CD4-positive, alpha-beta T cell treated with Interleukin-17A for 4 hours (primary cell): ENCODE data around the gene CAMK2D.
A peak's percentile ranks its signal among the peaks of the same experiment; 100 is the strongest.

Experiments
- DNase-seq: peaks from one replicate; pipeline ENCODE4 v3.0.0-alpha.2; 2020; ENCODE audit warnings: mixed read lengths

The CAMK2D gene

GRCh38 chr4:113677325-113677724 is 84.2 kb downstream of the CAMK2D start:
- DNase-seq: no peak

GRCh38 chr4:113675731-113676697 is 85.5 kb downstream of the CAMK2D start:
- DNase-seq: no peak

- no peak for DNase-seq
These were observed 86.8 kb downstream of the CAMK2D start for GRCh38 chr4:113674733-113675132.

- no peak for DNase-seq
These were observed 87.3 kb downstream of the CAMK2D start for GRCh38 chr4:113674251-113674650.

GRCh38 chr4:113673450-113673849 is 88.1 kb downstream of the CAMK2D start:
- peak; percentile 30 for DNase-seq

- no peak for DNase-seq
These were observed 95.0 kb downstream of the CAMK2D start for GRCh38 chr4:113666386-113667114.

- no peak for DNase-seq
These were observed 96.5 kb downstream of the CAMK2D start for GRCh38 chr4:113665036-113665435.

- no peak for DNase-seq
These were observed 99.0 kb downstream of the CAMK2D start for GRCh38 chr4:113662581-113662980.

GRCh38 chr4:113659127-113659526 is 102.4 kb downstream of the CAMK2D start:
- no peak for DNase-seq

- no peak for DNase-seq
These were observed 103.8 kb downstream of the CAMK2D start for GRCh38 chr4:113657586-113658233.

- no peak for DNase-seq
These were observed 107.7 kb downstream of the CAMK2D start for GRCh38 chr4:113653871-113654270.

GRCh38 chr4:113646442-113646822 is 115.1 kb downstream of the CAMK2D start:
- DNase-seq: no peak

GRCh38 chr4:113645771-113646441 is 115.6 kb downstream of the CAMK2D start:
- no peak for DNase-seq

GRCh38 chr4:113645288-113645687 is 116.2 kb downstream of the CAMK2D start:
- DNase-seq: no peak

GRCh38 chr4:113644398-113644797 is 117.1 kb downstream of the CAMK2D start:
- DNase-seq: no peak

- no peak for DNase-seq
These were observed 118.0 kb downstream of the CAMK2D start for GRCh38 chr4:113643505-113643904.

GRCh38 chr4:113641025-113641431 is 120.5 kb downstream of the CAMK2D start:
- no peak for DNase-seq

- peak; percentile 10 for DNase-seq
These were observed 122.2 kb downstream of the CAMK2D start for GRCh38 chr4:113639326-113639725.

GRCh38 chr4:113638562-113638832 is 123.0 kb downstream of the CAMK2D start:
- DNase-seq: no peak

- no peak for DNase-seq
These were observed 123.5 kb downstream of the CAMK2D start for GRCh38 chr4:113637823-113638561.

GRCh38 chr4:113637363-113637762 is 124.2 kb downstream of the CAMK2D start:
- DNase-seq: no peak

- peak; percentile 24 for DNase-seq
These were observed 124.7 kb downstream of the CAMK2D start for GRCh38 chr4:113636877-113637276.
